Measurements from ENCODE around the gene GMEB2.
"Not testable (repeated sequence)": the region's sequence is repeated elsewhere in the genome, so short reads cannot be mapped to it uniquely, and the experiment has no call there.

Gene GMEB2

GRCh38 chr20:63573647-63574131 is 53.2 kb downstream of the GMEB2 start:
- no peak for DNase-seq

DNA sequence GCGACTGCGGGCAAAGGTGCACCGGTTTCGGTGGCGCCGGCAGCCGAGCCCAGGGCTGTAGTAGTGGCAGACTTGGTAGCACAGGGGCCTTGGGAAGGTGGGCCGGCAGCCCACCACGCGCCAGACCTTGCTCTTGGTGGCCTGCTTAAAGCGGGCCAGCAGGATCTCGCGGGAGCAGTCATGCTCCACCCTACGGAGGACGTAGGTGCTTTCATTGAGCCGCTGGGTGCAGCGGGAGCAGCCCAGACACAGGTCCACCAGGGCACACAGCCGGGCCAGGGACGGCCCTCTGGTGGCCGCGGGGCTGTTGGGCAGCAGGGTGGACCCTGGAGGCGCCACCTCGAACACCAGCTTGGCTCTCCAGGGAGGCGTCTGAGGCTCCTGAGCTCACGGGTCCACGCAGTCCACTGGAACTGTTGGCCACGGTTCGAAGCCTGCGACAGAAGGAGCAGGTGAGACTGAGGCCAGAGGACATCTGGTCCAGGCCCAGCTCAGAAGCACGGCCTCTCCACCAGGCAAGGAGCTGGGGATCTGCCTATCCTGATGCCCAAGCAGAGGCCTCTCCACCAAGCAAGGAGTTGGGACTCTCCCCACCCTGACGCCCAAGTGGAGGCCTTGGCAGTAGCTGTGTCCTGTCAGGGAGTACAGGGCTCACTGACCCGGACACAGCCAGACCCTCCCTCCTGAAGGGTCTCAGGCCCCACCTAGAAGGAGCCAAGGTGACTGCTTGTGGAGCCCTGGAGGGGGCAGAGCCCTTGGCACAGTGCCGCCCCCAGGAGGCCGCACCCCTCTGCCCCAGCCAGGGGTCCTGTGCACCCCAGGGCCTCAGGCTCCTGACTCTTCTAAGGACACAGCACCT is 53.9 kb downstream of the GMEB2 start:
- no peak for DNase-seq

DNA sequence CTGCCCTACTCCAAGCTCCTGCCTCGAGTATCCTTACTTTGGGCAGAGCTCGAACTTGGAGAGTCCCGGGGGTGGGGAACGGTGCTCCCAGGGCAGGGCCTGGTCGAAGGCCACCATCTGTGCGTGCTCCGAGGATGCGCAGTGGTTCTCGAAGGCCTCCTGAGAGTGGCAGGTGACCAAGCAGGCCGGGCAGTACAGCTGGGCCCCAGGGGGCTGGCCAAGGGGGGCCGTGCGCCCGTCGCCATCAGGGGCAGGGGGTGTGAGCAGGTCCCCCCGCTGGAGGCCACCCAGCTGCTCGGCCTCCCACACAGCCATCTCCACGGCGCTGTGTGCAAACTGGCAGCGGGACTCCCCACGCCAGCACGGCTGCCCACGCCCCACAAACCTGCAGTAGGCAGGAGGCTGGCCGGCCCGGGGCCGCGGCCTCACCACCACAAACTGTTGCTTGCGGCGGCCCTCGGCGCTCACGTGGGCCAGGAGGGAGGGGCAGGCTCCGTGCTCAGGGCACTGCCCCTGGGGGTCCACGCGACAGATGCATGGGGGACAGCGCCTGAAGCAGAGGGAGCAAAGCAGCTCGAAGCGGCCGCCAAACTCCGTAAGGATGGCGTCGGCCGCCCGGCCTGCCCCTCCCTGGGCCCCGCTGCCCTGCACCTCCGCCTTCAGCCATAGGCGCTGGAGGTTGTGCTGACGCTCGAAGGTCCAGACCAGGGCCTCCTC is 54.7 kb downstream of the GMEB2 start:
- no peak for DNase-seq

- not testable (repeated sequence) for DNase-seq
Observed at GRCh38 chr20:63571087-63571478, 55.8 kb downstream of the GMEB2 start.

DNA sequence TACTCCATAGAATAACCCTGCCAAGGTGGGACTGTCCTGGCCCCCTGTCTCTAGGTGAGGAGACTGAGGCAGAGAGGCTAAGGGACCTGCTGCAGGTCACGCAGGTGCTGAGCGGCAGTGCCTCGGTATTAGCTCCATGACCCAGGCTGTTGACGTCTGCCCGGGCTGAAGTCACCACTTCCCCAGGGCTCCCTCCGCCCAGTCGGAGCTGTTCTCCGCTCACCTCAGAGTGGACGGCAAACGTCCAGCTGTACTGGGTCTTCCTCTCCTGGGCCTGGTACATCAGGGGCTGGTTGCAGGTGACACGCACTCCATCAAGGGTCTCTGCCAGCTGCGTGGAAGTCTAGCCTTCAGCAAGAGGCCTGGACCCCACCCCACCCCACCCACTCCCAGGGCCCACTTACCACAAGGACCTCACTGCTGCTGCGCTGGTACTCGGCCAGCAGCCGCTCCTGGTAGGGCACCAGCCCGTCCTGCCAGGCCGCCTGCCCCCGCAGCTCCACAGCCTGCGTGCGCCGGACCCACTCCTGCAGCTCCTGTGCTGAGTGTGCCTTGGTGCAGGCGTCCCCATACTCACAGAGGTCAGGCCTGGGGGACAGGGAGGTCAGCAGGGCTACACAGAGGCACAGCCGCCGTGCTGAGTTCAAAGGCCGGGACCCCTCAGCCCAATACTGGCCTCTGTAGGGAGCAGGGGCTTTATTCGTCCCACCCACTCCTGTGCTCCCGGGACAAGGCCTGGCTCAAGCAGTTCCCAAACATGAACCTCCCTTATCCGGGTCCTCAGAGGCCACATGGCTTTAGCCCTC is 56.4 kb downstream of the GMEB2 start:
- DNase-seq: no peak

GRCh38 chr20:63568986-63569949 is 57.6 kb downstream of the GMEB2 start:
- peak in 1 of 56 donors; percentile 11 for DNase-seq

DNA sequence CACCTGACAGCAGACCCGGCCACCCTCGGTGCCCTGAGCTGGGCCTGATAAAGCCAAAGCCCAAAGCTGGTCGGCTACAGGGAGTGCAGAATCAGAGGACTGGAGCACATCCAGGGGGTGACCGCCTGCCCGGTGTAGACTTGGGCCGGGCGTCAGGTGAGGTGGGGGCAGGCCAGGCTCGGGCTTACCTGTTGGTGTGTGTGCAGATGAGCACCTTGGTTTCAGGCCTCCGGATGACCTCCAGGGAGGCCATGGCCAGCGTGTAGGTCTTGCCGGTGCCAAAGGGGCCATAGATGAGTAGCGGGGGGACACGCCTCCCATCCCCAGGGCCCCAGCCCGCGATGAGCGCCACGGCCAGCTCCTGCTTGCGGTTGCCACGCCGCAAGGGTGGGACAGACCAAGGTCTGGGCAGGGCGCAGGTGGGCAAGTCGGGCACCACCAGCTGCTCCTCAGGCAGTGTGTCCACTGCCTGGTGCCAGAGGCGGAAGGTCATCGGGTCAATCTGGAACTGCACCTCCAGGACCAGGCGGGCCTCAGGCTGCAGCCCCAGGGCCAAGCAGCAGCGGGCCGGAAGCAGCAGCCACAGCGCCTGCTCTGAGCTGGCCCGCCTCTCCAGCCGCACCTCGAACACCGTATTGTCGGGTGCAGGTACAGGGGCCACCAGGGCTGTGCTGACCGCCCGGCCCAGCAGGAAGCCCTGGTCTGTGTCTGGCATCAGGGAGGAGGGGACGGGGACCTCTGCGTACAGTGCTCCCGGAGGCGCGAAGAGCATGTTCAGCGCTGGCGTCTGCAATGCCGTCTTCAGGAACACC is 58.5 kb downstream of the GMEB2 start:
- DNase-seq: no peak

DNA sequence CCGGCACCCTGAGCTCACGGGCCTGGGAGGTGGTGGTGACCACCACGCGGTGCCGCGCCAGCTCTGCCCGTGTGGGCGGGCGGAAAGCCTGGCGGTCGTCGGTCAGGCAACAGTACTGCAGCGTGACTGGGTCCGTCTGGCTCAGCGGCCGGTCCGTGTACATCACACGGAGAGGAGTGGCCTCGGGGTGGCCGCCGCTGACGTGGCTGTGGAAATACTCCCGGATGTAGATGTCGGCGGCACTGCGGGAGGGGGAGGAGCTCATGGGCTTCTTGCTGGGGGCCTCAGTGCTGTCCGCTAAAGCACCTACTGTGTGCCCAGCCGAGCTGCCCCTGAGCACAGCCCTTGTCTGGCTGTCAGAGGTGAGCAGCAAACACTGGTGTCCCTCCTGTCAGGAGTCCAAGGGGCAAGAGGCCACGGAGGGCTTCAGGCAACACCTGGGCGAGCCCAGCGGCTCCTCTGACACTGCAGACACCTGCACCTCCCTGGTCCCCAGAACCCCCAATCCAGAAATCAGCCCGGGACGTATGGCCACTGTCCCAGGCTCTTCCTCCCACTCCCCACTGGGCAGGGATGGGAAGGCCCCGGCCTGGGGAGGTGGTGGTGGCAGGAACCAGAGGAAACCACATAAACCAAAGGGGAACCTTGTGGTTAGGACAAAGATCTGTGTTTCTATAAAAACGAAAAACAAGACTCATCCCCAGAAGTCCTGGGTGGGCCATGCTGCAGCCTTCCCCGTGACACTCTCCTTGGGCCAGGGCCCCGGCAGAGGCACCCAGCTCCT is 59.3 kb downstream of the GMEB2 start:
- DNase-seq: peak in 7 of 56 donors; percentile 10 to 37 (median 16)

DNA sequence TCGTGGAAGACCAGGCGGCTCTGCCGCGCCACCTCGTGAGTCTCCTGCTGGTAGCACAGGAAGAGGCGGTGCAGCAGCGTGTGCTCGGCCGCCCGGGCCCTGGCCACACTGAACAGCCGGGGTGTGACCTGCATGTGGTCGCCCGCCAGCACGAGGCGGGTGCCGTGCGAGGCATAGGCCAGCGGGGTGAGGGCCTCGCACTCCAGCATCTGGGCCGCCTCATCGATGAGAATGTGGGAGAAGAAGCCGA is 59.8 kb downstream of the GMEB2 start:
- DNase-seq: no peak

DNA sequence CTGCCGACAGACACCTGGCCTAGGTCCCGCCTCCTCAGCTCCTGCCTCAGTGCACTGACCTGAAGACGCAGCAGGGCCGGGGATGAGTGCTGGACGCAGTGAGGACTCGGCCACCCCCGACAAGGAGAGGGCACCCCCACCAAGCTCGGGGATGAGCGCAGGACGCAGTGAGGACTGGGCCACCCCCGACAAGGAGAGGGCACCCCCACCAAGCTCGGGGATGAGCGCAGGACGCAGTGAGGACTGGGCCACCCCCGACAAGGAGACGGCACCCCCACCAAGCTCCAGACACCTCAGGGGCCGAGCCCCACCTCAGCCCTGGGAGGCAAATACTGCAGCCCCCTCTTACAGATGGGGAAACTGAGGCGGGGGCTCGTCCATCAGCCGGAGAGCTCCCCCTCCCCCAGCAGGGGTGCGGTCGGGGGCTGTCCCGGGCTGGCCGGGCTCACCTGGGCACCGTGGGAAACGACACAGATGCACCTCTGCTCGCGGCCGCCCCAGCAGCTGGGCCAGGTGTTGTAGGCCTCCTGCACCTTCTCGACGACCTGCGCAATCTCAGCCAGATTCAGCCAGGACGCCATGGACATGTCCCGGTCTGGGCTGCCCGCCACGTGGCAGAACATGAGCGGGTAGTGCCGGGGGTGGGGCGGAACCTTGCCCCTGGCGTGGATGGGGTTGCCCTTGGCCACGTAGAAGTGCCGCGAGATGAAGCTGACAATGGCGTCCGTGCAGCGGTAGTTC is 60.3 kb downstream of the GMEB2 start:
- no peak for DNase-seq

DNA sequence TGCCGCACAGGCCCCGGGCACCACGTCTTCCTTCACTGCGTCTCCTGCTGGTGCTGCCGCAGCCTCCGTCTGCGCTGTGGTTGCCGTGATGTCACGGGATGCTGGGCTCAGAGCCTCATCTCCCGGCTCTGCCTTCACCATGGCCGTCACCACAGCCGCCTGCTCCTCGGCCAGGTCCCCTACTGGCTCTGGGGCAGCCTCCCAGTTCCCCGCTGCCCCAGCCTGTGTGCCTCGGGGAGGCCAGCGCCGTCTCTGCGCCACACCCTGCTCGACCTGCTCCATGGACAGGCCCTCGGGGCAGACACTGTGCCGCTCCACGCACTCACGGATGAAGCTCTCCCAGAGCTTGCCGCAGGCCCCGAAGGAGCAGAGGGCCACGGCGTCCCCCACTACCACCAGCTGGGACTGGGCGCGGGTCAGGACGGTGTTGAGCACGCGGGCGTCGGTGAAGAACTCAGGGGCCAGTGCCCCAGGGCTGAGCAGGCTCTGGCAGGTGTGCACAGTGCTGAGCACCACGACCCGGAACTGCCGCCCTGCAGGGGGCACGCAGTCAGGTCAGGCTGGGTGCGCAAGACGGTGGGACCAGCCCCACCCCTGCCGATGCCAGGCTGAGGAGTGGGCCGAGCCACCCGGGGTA is 61.1 kb downstream of the GMEB2 start:
- no peak for DNase-seq

DNA sequence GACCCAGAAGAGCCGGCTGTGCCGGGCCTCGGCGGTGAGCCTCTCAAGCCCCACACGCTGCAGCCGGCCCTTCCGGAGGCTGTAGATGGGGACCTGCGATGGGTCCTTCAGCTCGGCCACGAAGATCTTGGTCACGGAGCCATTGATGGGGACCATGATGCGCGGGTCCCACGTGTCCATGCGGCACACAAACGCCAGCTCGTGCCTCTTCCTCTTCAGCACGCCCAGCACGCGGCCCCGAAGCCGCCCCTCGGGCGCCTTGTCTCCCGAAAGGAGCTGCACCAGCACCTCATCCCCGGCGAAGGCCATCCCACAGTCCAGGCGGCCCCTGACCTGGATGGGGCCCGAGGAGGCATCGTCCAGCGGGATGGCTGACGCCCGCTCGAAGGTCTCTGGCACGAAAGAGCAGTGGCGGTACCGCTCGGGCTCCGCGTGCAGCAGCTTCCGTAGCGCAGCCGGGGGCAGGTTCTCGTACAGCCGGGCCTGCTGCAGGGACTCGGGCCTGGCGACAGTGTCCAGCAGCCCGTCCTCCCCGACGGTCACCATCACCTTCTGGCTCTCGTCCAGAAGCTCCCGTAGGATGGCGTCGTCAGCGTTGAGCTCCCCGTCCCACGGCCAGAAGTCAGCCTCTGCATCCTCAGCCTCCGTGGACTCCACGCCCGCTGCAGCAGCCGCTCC is 61.7 kb downstream of the GMEB2 start:
- no peak for DNase-seq

- DNase-seq: no peak
Observed at GRCh38 chr20:63564036-63564810, 62.7 kb downstream of the GMEB2 start.

- DNase-seq: no peak
Observed at GRCh38 chr20:63563225-63563935, 63.5 kb downstream of the GMEB2 start.

- no peak for DNase-seq
Observed at GRCh38 chr20:63562461-63563224, 64.3 kb downstream of the GMEB2 start.
